ENCODE measurements around the gene PLCD4.

The PLCD4 gene

DNA sequence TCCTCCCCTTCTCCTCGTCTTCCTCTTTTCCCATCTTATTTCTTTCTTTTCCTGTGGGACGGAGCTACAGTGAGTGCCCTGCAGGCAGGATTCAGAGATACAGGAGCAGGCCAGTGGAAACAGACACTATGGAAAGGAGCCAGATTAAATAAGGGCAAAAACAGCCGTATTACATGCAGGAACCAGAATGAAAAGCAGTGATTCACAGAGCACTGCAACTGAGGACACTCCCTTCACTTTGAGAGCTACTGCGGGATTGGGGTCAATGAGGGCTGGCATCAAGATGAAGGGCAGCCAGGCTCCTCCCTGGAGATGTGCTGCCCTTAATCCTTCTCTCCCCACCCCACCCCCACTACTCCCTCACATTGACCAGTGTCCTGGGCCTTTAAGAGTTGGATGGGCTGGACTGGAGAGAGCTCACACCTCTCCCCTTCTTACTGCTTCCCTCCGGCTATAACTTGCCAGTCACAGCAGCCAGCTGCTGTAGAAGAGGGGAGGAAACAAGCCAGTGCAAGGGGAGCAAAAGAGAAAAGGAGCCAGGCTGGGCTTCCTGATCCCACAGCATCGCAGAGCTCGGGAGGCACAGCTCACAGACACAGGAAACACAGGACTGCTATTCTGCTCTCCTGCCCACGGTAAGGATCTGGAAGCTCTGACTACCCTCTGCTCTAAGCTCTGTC lies at the start of gene PLCD4:
PLCD4 (plus strand) TSS at position 464 of the 680 bp plus-strand sequence. CDS start 7,841 bp downstream, outside the sequence.
- DNase-seq (ENCODE audit: low read depth) = no peak

DNA sequence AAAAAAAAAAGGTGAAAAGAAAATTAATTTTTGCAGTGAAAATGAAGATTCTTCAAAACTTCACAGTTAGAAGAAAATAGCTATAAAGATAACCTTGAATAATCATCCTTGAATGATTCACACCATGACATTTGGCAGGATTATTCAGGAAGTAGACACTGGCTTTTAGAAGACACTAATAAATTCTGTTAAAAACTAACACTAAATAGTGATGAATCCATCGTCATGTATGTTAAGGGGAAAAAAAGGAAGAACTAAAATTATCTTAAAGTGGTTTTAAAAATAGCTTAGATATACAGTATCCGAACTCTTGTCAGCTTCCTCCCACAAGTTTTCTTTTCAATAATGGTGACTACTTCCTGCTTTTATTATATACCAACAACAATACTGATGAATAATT lies 49.8 kb upstream of the PLCD4 start:
- no peak for DNase-seq (ENCODE audit: low read depth)

DNA sequence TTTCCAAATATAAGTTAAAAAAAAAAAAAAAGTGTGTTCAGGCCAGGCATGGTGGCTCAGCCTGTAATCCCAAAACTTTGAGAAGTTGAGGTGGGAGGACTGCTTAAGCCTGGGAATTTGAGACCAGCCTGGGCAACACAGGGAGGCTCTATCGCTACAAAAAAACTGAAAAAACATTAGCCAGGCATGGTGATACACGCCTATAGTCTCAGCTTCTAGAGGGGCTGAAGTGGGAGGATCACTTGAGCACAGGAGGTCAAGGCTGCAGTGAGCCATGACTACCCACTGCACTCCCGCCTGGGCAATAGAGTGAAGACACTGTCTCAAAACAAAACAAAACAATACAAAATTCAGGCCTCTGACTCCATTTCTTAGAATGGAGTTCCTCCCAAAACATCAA lies 48.7 kb upstream of the PLCD4 start:
- DNase-seq (ENCODE audit: low read depth) = no peak

DNA sequence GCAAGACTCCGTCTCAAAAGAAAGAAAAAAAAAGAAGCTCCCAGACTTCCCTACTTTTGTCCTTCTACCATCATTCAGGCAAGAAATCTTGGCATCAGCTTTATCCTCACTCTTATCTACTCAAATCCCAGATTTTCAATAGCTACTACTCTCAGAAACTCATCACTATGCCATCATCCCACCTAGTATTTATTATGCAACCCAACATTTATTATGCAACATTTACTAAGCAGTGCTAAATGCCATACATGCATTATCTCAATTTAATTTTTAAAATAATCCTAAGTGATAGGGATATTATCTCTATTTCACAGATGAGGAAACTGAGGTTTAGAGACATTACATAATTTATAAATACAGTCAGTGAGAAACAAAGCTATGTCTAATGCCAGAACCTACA lies 43.6 kb upstream of the PLCD4 start:
- no peak for DNase-seq (ENCODE audit: low read depth)

DNA sequence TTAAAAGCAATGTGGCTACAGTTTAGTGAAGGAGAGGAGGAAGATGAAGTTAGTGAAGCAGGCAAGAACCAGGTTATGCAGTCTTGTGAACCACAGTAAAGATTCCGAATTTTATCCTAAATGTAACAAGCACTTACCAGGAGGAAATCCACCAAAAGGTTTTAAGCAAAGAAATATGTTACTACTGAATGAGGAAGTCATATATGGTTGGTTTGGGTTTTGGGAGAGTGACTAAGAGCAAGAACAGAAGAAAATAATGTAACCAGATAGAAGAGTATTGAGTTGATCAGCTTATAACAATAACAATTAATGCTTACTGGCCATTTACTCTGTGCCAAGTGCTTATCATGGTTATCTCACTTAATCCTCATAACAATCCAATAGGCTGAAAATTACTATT lies 41.4 kb upstream of the PLCD4 start:
- no peak for DNase-seq (ENCODE audit: low read depth)

DNA sequence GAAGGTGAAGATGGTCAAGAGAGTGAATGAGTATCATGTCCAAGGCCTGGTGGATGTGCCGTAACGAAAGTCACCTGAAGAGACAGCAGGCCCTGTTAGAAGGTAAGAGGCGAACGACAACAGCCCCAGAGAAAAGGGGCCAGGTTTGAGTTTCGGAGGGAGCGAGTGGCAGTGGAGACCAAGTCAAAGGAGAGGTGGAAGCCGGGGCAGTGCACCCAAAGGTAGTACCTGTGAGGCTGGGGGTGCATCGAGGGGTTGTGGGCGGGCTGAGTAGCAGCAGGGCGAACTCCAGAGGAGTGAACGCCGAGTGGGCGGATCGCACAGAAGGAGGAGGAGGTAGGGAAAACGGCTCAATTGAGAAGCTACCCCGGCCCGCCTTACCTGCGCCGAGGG lies 39.9 kb upstream of the PLCD4 start:
- peak; percentile 49 for DNase-seq (ENCODE audit: low read depth)

DNA sequence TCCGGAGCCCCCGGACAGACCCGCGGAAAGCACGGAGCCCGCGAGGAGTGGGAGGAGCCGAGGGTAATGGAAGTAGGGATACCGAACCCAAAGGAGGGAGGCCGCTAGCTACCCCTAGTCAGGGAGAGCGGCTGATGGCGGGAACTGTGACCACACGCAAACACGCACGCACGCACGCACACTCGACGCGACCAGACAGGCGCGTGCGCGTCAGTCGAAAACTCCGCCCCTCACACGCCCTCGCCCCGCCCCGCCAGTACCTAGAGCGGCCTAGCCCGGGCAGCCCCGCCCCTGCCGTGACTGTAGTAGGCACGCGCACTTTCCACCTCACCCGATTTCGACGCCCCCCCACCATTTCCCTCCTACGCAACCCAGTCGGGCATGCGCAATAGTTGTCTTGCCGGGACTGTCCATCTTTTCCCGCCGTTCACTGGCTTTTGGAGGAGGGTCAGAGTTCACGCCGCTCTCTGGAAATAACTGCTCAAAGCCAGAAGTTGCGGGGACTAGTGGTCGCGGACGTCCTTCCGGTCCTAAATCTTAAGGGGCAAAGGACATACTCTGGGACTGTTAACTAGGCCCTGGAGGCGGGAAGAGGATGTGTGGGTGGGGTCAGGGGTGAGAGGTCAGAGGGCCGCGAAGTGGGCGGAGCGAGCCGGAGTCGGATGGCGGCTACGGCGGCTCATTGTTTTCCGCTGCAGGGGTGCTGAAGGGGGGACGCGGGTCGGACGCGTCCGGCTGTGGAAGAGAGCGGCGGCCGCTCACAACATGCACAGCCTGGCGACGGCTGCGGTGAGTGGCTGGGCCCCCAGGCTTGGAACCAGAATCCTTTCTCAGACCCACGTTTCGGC lies 39.3 kb upstream of the PLCD4 start, which contains the start of the genes CNOT9 and USP37:
CNOT9 (plus strand) TSS at position 650 of the 848 bp plus-strand sequence; CDS start at position 766, 116 bp downstream.
USP37 (minus strand) TSS at position 162 of the 848 bp plus-strand sequence. CDS start 9,698 bp downstream, outside the sequence.
- DNase-seq (ENCODE audit: low read depth) = peak; percentile 100

DNA sequence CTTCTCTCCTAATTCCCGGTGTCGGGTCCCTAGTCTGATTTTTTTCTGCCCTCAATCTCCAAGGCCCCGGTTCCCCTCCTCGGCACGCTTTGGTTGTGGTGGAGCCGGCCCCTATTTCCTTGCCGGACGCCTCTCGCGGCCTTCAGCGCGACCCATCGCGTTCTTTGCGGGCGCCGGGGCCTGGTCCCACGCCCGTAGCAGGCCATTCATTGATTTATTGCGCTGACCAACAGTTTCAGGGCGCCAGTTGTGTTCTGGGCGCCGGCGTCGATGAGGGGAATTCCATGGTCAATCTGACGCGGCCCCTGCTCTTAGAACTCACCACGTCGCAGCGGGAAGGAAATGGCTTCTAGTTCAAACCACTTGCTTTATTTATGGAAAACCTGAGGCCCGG lies 38.7 kb upstream of the PLCD4 start:
- DNase-seq (ENCODE audit: low read depth) = peak; percentile 48

DNA sequence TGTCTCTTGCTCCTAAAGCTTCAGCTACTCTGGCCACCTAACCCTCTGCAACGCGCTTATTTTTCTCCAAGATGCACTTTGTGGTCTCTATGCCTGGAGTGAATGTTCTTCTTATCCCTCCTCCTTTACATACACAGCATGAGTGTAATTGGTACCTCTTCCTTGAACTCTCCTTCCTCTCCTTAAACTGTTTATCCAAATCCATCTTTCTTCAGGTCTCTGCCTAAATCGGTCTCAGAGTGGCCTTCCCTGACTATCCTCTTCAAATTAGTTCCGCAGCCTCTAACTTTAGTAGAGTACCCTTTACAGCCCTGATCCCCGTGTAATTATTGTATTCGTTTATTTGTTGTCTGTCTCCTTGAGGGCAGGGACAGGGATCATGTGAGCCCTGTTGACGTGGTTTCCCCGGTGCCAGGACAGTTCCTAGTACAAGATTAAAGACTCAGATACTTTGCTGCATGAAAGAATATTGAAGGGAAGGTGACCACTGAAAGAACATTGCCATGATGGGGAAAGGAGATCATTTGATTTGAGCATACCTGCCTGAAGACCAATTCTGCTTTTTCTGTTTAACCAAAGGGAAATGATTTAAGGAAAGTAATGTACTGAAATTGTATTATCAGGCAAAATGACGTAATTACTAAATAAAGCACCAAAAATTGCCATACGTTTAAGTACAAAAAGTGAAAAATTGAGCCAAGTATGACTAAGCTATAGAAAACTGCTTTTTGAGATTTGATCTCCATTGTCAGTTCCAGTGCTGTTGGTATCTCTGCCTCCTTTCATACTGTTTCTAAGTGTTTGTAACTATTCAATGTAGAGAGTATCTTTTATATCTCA lies 37.8 kb upstream of the PLCD4 start:
- no peak for DNase-seq (ENCODE audit: low read depth)

DNA sequence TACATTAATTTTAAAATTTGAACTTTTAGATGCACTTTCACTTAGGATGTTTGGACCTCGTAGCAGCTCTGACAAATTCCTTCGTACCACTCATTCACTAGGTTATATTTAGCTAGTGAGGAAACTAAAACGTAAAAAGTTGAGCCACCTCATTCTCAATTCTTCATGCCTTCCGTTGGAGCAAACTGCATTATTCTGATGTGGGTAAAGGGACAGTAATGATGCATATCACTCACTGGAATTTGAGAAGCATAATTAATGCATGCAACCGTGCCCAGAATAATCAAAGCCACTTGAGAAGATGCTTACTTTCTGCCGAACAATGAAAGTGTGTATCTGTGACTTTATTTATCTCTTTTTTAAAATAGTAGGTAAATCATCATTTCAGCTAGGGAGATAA lies 36.8 kb upstream of the PLCD4 start:
- no peak for DNase-seq (ENCODE audit: low read depth)

DNA sequence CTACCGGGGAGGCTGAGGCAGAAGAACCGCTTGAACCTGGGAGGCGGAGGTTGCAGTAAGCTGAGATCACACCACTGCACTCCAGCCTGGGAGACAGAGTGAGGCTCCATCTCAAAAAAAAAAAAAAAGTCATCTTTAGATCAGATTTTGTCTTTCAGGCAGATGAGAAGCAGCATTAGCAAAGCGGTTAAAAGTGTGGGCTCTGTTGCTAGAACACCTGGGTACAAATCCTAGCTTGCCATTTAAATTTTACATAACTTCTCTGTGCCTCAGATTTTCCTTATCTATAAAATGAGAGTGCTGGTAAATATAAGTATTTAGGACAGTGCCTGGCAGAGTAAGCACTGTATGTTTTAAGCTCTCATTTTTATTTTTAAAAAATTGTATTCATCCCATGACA lies 30.8 kb upstream of the PLCD4 start:
- DNase-seq (ENCODE audit: low read depth) = no peak

DNA sequence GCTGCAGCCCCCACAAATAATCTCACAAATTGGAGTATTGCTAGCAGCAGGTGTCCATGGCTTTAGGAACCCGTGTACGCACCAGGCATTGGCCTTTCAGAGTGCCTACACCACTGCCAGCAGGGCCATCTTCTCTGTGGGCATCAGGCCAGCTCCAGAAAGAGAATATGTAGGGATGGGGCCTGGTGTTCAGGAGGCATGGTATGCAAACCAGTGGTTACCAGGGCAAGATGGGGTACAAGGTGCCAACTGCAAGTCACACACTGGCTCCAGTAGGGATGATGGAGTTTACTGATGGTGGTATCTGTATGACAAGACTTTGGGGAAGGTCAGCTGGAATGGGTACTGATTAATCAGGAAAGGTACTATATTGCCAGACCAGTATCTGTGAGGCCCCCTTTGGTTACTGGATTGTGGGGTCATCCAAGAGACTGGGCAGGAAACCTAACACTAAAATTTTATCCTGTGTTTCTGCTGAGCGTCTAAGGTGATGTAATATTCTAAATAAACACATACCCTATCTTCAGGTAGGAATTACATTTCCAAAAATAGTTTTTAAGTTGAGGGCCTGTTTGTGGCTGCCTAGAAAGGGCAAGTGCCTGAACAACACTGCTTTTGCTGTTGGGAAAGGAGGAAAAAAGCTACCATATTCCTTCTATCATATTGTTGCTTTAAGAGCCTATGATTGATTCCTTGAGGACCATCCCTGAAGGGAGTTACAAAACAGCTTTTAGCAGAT lies 30.0 kb upstream of the PLCD4 start:
- DNase-seq (ENCODE audit: low read depth) = no peak

DNA sequence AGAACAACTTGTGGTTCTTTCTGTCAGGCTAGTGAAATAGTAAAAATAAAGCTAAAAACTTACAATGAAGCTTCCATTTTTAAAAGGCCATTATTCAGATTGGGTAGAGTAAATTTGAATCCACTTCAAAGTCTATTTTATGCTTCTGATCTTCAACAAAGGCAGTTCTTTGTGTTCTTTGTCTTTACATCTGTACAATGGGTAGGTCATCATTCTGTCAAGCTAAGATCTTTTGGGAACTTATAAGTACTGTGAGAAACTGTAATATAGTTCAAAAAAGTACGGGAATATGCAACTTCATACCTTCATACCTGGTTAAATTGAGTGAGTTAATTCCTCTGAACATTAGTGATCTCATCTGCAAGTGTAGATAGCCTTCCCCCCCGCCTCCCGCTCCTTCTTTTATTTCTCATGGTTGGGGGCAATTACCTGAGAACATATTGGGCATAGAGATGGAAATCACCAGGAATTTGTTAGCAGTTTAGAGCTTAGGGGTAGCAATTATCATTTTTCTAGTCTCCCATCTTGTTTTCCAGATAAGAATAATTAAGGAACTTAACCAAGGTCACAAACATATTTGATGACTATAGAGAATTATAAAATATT lies 29.3 kb upstream of the PLCD4 start:
- DNase-seq (ENCODE audit: low read depth) = no peak

DNA sequence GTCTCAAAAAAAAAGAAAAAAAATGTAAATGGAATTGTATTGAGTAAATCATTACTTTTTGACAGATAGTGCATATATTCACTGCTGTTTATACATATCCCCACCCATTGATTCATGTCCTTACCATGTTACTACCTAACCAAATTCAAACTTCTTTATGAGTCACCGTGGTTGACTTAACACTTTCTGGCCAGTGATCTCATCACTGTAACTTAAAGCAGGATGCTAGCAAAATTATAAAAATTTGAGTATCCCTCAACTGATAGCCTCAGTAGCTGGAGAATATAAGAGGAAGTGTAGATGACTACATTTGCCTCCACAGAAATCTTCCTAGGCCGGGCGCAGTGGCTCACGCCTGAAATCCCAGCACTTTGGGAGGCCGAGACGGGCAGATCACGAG lies 25.6 kb upstream of the PLCD4 start:
- DNase-seq (ENCODE audit: low read depth) = no peak

DNA sequence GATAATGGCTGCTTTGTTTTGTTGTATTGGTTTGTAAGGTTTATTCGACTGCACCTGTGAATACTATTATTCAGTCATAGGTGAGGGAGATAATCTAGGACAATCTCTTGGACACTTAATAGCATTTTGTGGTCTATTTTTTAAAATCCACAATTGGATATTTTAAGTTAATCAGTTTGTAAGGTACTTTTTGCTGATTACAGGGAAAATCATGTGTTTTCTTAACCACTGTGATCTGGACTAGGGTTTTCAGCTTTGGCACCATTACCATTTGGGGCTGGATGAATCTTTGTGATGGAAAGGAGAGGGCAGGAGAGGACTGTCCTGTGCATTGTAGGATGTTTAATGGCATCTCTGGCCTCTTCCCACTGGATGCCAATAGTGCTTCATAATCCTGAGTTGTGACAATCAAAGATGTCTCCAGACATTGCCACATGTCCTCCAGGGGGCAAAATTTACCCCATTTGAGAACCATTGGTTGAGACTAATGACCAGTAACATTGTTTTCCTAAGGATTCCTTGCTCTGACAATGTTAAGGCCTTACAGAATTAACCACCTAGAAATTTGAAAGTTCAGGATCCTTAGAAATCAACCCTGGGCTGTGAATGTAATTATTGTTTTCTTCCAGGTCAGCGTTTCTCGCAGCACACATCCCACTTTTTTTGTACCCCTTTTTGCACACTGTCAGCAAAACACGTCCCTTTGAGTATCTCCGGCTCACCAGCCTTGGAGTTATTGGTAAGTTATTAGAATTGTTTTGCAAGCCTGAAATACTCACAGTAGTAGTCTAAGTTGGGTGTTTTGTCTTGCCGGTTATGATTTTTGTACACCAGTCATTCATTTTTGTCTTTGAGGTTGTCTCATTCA lies 23.5 kb upstream of the PLCD4 start:
- no peak for DNase-seq (ENCODE audit: low read depth)

DNA sequence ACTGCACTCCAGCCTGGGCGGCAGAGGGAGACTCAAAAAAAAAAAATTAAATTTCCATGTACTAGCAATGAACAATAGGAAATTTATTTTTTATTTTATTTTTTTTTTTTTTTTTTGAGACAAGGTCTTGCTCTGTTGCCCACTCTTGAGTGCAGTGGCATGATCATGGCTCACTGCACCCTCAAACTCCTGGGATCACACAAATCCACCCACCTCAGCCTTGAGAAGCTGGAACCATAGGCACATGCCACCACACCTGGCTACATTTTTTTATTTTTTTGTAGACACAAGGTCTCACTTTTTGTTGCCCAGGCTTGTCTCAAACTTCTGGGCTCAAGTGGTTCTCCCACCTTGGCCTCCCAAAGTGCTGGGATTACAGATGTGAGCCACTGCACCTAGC lies 22.2 kb upstream of the PLCD4 start:
- no peak for DNase-seq (ENCODE audit: low read depth)

DNA sequence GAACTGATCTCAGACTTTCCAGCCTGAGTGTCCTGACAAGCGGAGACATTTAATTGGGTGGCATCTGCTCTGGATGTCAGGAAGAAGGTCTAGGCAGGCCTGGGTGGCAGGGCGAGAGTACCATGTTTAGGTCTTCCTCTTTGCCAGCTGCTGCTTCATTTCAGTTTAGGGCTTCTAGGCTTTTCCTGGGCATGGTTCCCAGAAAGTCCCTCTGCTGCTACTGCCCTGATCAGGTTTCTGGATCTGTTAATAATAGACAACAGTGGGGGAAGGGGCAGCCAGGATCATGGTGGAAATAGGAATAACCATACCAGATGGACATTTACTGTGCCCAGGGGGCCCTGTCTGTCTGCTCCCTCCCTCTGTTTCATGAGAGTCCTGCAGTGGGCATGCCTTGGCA lies 2.3 kb upstream of the PLCD4 start:
- no peak for DNase-seq (ENCODE audit: low read depth)

DNA sequence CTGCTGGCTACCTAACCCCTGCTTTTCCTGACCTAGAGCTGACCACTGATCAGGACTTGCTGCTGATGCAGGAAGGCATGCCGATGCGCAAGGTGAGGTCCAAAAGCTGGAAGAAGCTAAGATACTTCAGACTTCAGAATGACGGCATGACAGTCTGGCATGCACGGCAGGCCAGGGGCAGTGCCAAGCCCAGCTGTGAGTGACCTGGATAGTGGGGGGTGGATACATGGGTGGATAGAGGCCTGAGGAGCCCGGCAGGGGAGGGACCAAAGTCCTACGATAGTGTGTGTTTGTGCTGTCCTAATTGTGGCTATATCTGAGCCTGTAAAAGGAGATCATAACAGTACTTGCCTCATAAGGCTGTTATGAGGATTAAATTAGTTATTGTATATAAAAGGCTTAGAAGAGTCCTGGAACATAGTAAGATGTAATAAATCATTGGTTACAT lies 8.2 kb downstream of the PLCD4 start:
- no peak for DNase-seq (ENCODE audit: low read depth)

DNA sequence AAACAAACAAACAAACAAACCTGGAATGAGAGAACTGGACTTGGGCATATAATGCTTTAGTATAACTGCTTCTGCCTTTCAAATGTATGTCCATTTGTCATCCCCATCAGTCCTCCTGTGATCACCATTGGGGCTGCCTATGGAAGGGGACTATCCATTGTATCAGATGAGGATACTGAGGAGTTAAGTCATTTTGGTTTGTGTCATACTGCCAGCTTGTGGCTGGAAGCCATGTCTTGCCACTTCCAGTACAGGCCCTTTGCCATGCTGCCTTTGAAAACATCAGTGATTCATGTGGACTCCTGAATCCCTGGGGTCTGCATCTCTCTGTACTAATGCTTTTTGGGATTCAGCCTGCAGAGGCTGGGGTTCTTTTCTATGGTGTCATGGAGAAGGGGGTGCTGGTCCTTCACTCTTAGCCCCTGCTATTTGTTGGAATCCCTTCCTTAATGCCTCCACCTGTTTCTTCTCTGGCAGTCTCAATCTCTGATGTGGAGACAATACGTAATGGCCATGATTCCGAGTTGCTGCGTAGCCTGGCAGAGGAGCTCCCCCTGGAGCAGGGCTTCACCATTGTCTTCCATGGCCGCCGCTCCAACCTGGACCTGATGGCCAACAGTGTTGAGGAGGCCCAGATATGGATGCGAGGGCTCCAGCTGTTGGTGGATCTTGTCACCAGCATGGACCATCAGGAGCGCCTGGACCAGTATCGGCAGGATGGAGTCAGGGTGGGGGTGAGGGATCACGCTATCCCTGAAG lies 10.6 kb downstream of the PLCD4 start:
- DNase-seq (ENCODE audit: low read depth) = no peak

Data from stimulated activated CD8-positive, alpha-beta memory T cell treated with anti-CD3 and anti-CD28 coated beads, Interleukin-12 subunit alpha, Interleukin-12 subunit beta, amount 100 ng/mL, for 1 hour (primary cell).